IMR-90 (cell line): ENCODE results near the gene VASH1. TPM values are rescaled to one million over a fixed set of nuclear protein-coding genes. Genes with fewer than 3 reads are reported as not detected.

Experiments
- ATAC-seq: fragments of 200-7000 bp; cut with Tn5 transposase; 2 replicates; pipeline ENCODE4 v1.9.1; 2020; ENCODE audit warnings: low read depth, mild to moderate bottlenecking, moderate library complexity
- BruUV-seq: library from RNA; stranded (reverse); fragments of 400-500 nt; replicated peaks from 2 replicates; lab custom pipeline; 2021; lab: Mats Ljungman, UMichigan
- CTCF ChIA-PET: fragments of 300-600 bp; formaldehyde crosslinking; extraction: SDS; loops from one replicate; lab custom pipeline; 2021; ENCODE audit warnings: antibody characterized with exemption; lab: Yijun Ruan, JAX
- POLR2A ChIA-PET: fragments of 300-600 bp; sonication (Branson Sonifier 250); formaldehyde crosslinking; loops from one replicate; lab custom pipeline; 2022; ENCODE audit warnings: antibody characterized with exemption; ENCODE audit not compliant: unreplicated experiment; lab: Charles Lee
- DNase-seq: peaks from one replicate; pipeline ENCODE4 v3.0.0; 2013
- H2AFZ ChIP-seq: replicated peaks from 2 replicates; pipeline ENCODE3; 2013; ENCODE audit warnings: low read length, mild to moderate bottlenecking; ENCODE audit not compliant: poor library complexity
- H2AK5ac ChIP-seq: 2 replicates; pipeline ENCODE4 v1.6.1; 2013; ENCODE audit warnings: low read depth, low read length, inconsistent platforms
- H2AK9ac ChIP-seq: replicated peaks from 2 replicates; pipeline ENCODE3; 2013; ENCODE audit warnings: mild to moderate bottlenecking, low read depth, low read length, moderate library complexity; ENCODE audit not compliant: poor library complexity
- H2BK120ac ChIP-seq: 2 replicates; pipeline ENCODE4 v1.6.1; 2013; ENCODE audit warnings: low read depth, low read length, inconsistent platforms
- H2BK15ac ChIP-seq: 3 replicates; pipeline ENCODE4 v1.6.1; 2013; ENCODE audit warnings: low read depth, low read length, inconsistent platforms
- H2BK20ac ChIP-seq: 2 replicates; pipeline ENCODE4 v1.6.1; 2013; ENCODE audit warnings: low read depth, mild to moderate bottlenecking, inconsistent platforms, low read length, moderate library complexity
- H2BK5ac ChIP-seq: 2 replicates; pipeline ENCODE4 v1.6.1; 2013; ENCODE audit warnings: mild to moderate bottlenecking, low read depth, low read length, inconsistent platforms; ENCODE audit not compliant: poor library complexity, severe bottlenecking
- H3K14ac ChIP-seq: replicated peaks from 2 replicates; pipeline ENCODE4 v1.6.1; 2013; ENCODE audit warnings: low read depth, low read length, inconsistent platforms
- H3K18ac ChIP-seq: 2 replicates; pipeline ENCODE4 v1.6.1; 2013; ENCODE audit warnings: low read depth, low read length, control low read depth
- H3K23ac ChIP-seq: 2 replicates; pipeline ENCODE4 v1.6.1; 2013; ENCODE audit warnings: low read depth, low read length, inconsistent platforms
- H3K27ac ChIP-seq: 2 replicates; pipeline ENCODE4 v1.5.1; 2013; ENCODE audit warnings: mild to moderate bottlenecking, control low read depth, low read length; ENCODE audit not compliant: insufficient read depth
- H3K27me3 ChIP-seq: 2 replicates; pipeline ENCODE4 v1.6.1; 2013; ENCODE audit warnings: low read length; ENCODE audit not compliant: control insufficient read depth, insufficient read depth
- H3K36me3 ChIP-seq: 2 replicates; pipeline ENCODE4 v1.6.1; 2013; ENCODE audit warnings: low read length, mixed read lengths; ENCODE audit not compliant: control insufficient read depth, insufficient read depth
- H3K4ac ChIP-seq: 2 replicates; pipeline ENCODE4 v1.6.1; 2013; ENCODE audit warnings: low read depth, low read length, inconsistent platforms
- H3K4me1 ChIP-seq: 2 replicates; pipeline ENCODE4 v1.6.1; 2013; ENCODE audit warnings: low read length, mixed read lengths; ENCODE audit not compliant: control insufficient read depth, insufficient read depth
- H3K4me2 ChIP-seq: 2 replicates; pipeline ENCODE4 v1.6.1; 2013; ENCODE audit warnings: low read depth, mild to moderate bottlenecking, control low read depth, low read length, moderate library complexity
- H3K4me3 ChIP-seq: 2 replicates; pipeline ENCODE4 v1.5.1; 2013; ENCODE audit warnings: low read depth, mild to moderate bottlenecking, control low read depth, low read length, moderate library complexity; ENCODE audit not compliant: insufficient read depth
- H3K56ac ChIP-seq: 2 replicates; pipeline ENCODE4 v1.6.1; 2013; ENCODE audit warnings: low read length, inconsistent platforms; ENCODE audit not compliant: insufficient read depth; ENCODE audit errors: extremely low read depth
- H3K79me1 ChIP-seq, 2 experiments: 2 replicates each; pipeline ENCODE4 v1.6.1; 2013; ENCODE audit warnings: low read length in 2 of 2, inconsistent platforms in 1 of 2, low read depth in 1 of 2
- H3K9ac ChIP-seq: 2 replicates; pipeline ENCODE4 v1.6.1; 2013; ENCODE audit warnings: low read depth, low read length, control low read depth
- H3K9me1 ChIP-seq: 2 replicates; pipeline ENCODE4 v1.6.1; 2013; ENCODE audit warnings: low read length, inconsistent platforms; ENCODE audit not compliant: insufficient read depth
- H3K9me3 ChIP-seq: 2 replicates; pipeline ENCODE4 v1.6.1; 2013; ENCODE audit warnings: low read length; ENCODE audit not compliant: control insufficient read depth, insufficient read depth
- H4K20me1 ChIP-seq: 2 replicates; pipeline ENCODE4 v1.6.1; 2013; ENCODE audit warnings: low read length, inconsistent platforms; ENCODE audit not compliant: insufficient read depth
- H4K5ac ChIP-seq: 2 replicates; pipeline ENCODE4 v1.6.1; 2013; ENCODE audit warnings: mild to moderate bottlenecking, low read depth, low read length, control low read depth
- H4K8ac ChIP-seq, 2 experiments: 2 replicates each; pipeline ENCODE4 v1.6.1; 2013; ENCODE audit warnings: low read depth in 2 of 2, low read length in 2 of 2, control low read depth in 1 of 2, inconsistent platforms in 1 of 2
- H4K91ac ChIP-seq: 2 replicates; pipeline ENCODE4 v1.6.1; 2013; ENCODE audit warnings: low read depth, low read length, inconsistent platforms; ENCODE audit not compliant: insufficient read depth
- BHLHE40 ChIP-seq: fragments of 150-350 bp; IDR thresholded peaks from 2 replicates; pipeline ENCODE4 v1.6.1; 2016; ENCODE audit warnings: mild to moderate bottlenecking, low read depth, low read length
- CEBPB ChIP-seq: IDR thresholded peaks from 2 replicates; pipeline ENCODE4 v1.6.1; 2012; ENCODE audit warnings: low read depth, low read length, improper control_type of control experiment
- CHD1 ChIP-seq: IDR thresholded peaks from 2 replicates; pipeline ENCODE4 v1.6.1; 2012; ENCODE audit warnings: low read depth, low read length, improper control_type of control experiment
- ELK1 ChIP-seq: fragments of 150-350 bp; IDR thresholded peaks from 2 replicates; pipeline ENCODE4 v1.6.1; 2016; ENCODE audit warnings: low read depth, mild to moderate bottlenecking, low read length, moderate library complexity, borderline replicate concordance
- FOS ChIP-seq: fragments of 150-350 bp; IDR thresholded peaks from 2 replicates; pipeline ENCODE4 v1.6.1; 2016; ENCODE audit warnings: low read depth, low read length
- MAFK ChIP-seq: IDR thresholded peaks from 2 replicates; pipeline ENCODE4 v1.6.1; 2012; ENCODE audit warnings: low read depth, low read length, improper control_type of control experiment
- MAZ ChIP-seq: IDR thresholded peaks from 2 replicates; pipeline ENCODE4 v1.6.1; 2012; ENCODE audit warnings: low read depth, mild to moderate bottlenecking, low read length, improper control_type of control experiment, moderate library complexity, borderline replicate concordance
- MXI1 ChIP-seq: IDR thresholded peaks from 2 replicates; pipeline ENCODE4 v1.6.1; 2012; ENCODE audit warnings: low read depth, mild to moderate bottlenecking, low read length, moderate library complexity, borderline replicate concordance
- NFE2L2 ChIP-seq: fragments of 150-350 bp; IDR thresholded peaks from 2 replicates; pipeline ENCODE4 v1.6.1; 2016; ENCODE audit warnings: low read depth, mild to moderate bottlenecking, low read length
- POLR2A ChIP-seq: IDR thresholded peaks from 2 replicates; pipeline ENCODE4 v1.6.1; 2012; ENCODE audit warnings: mild to moderate bottlenecking, low read depth, low read length
- RAD21 ChIP-seq: IDR thresholded peaks from 2 replicates; pipeline ENCODE4 v1.6.1; 2012; ENCODE audit warnings: low read length, improper control_type of control experiment
- RCOR1 ChIP-seq: IDR thresholded peaks from 2 replicates; pipeline ENCODE4 v1.6.1; 2012; ENCODE audit warnings: mild to moderate bottlenecking, low read length, improper control_type of control experiment; ENCODE audit not compliant: insufficient replicate concordance
- RFX5 ChIP-seq: IDR thresholded peaks from 2 replicates; pipeline ENCODE4 v1.8.0; 2012; ENCODE audit warnings: low read depth, mild to moderate bottlenecking, low read length, moderate library complexity
- USF2 ChIP-seq: fragments of 150-350 bp; IDR thresholded peaks from 2 replicates; pipeline ENCODE4 v1.6.1; 2017; ENCODE audit warnings: mild to moderate bottlenecking, antibody characterized with exemption, low read length, low read depth
- WGBS, 2 experiments: methylation state at CpG; one replicate each; pipeline versions ENCODE4 v1.1.5 to v1.1.7; 2013; ENCODE audit warnings: missing lambda C conversion rate in 2 of 2; ENCODE audit not compliant: insufficient read length in 1 of 2; ENCODE audit errors: extremely low coverage in 2 of 2; 5-methylcytosine and 5-hydroxymethylcytosine counted together
- dilution Hi-C: fragments of 300-500 bp; cut with HindIII; formaldehyde crosslinking; loops from one replicate; pipeline ENCODE4 v1.14.3; 2018; ENCODE audit warnings: low sequenced_read_pairs; ENCODE audit not compliant: unreplicated experiment
- in situ Hi-C: fragments of 300-500 bp; cut with MboI; formaldehyde crosslinking; loops from 3 replicates; pipeline ENCODE4 v1.14.3; 2019; ENCODE audit warnings: low sequenced_read_pairs, inconsistent platforms, mixed read lengths
- intact Hi-C: fragments of 100-400 bp; cut with micrococcal nuclease; formaldehyde crosslinking; loops from 2 replicates; pipeline ENCODE4 v1.10.0; 2022
- polyA plus RNA-seq, 3 experiments: library from polyadenylated mRNA; depleted of rRNA; stranded (reverse); fragments of >200 nt; gene quantifications; 2 replicates each; pipeline ENCODE4 v1.2.3, GENCODE V29; 2012; ENCODE audit warnings: low replicate concordance in 1 of 3
- total RNA-seq: library from RNA; depleted of rRNA; stranded (reverse); fragments of >200 nt; gene quantifications from 2 replicates; pipeline ENCODE4 v1.2.3, GENCODE V29; 2012

VASH1 gene
- total and polyA plus RNA-seq, 2 of the 4 experiments (the other 2 are of a cell fraction): 2.0 to 9.5 TPM

GRCh38 chr14:76829650-76830421 is 68.6 kb downstream of the VASH1 start (continued):
- TF ChIP-seq RAD21: no peak

- H3K79me1 ChIP-seq: no peaks in the 10 kb centered on the region
- no peak overlapping the region for H3K56ac ChIP-seq
- H3K4me2 ChIP-seq: no peak overlapping the region
- WGBS, 2 experiments: no CpG with 5 or more reads among the region's 4 CpGs
- H3K23ac ChIP-seq: no peak overlapping the region
- H2BK120ac ChIP-seq: no peak overlapping the region
- H3K4me1 ChIP-seq: no peaks in the 10 kb centered on the region
- H2AFZ ChIP-seq: no peak overlapping the region
- H3K27ac ChIP-seq: no peak overlapping the region
- no peak overlapping the region for H2BK5ac ChIP-seq
- BruUV-seq: no TSS peak
- no peak overlapping the region for H4K5ac ChIP-seq
- H3K4ac ChIP-seq: no peak overlapping the region
- ChIA-PET CTCF (no interaction called here), POLR2A (interaction anchor here (0.6 kb wide), 1 partner anchor 9 kb away, joined by 3 read pairs; no protein-coding TSS in a partner anchor)
- no peak for ATAC-seq
- dilution Hi-C loops (no loop called here), in situ Hi-C loops (no loop called here), intact Hi-C loops (no loop called here)
- H3K9me1 ChIP-seq: no peaks in the 10 kb centered on the region
- no peak overlapping the region for H3K18ac ChIP-seq
- no peak overlapping the region for H3K14ac ChIP-seq
- H2BK20ac ChIP-seq: no peak overlapping the region
- no peaks in the 10 kb centered on the region for H3K36me3 ChIP-seq
- no peak overlapping the region for H2BK15ac ChIP-seq
- H3K9me3 ChIP-seq: no peaks in the 10 kb centered on the region
- no peak overlapping the region for H4K91ac ChIP-seq
- H4K8ac ChIP-seq: no peak overlapping the region
- DNase-seq: no peak
- H2AK5ac ChIP-seq: no peak overlapping the region
- H4K20me1 ChIP-seq: no peaks in the 10 kb centered on the region
- H3K9ac ChIP-seq: no peak overlapping the region
- no peak overlapping the region for H3K4me3 ChIP-seq
- no peak overlapping the region for H2AK9ac ChIP-seq
- peaks cover 22% of the 10 kb centered on the region for H3K27me3 ChIP-seq
- TF ChIP-seq RFX5: no peak
- no peak for TF ChIP-seq CEBPB
- TF ChIP-seq MAZ: no peak
- no peak for TF ChIP-seq CHD1
- no peak for TF ChIP-seq USF2
- TF ChIP-seq BHLHE40: no peak
- TF ChIP-seq MAFK: no peak
- TF ChIP-seq ELK1: no peak
- no peak for TF ChIP-seq MXI1
- TF ChIP-seq FOS: no peak
- TF ChIP-seq NFE2L2: no peak
- TF ChIP-seq POLR2A: no peak
- no peak for TF ChIP-seq RAD21
- no peak for TF ChIP-seq RCOR1
Measured at GRCh38 chr14:76830556-76830955, 69.3 kb downstream of the VASH1 start.
